A549 (cell line): ENCODE measurements around the gene ZNF280B.

Source experiments
- CTCF ChIP-seq: fragments of >200 bp; sonication (Bioruptor Twin); formaldehyde crosslinking; IDR thresholded peaks from 3 replicates; pipeline ENCODE4 v1.5.1; 2016
- HEYL ChIP-seq: fragments of 250-450 bp; sonication (Bioruptor Pico); IDR thresholded peaks from 2 replicates; pipeline ENCODE4 v1.8.0; 2021; ENCODE audit warnings: mild to moderate bottlenecking, moderate library complexity

GRCh38 chr22:22452211-22452610 is 56.3 kb downstream of the ZNF280B start:
- TF ChIP-seq CTCF = no peak
- no peak for TF ChIP-seq HEYL (CRISPR knock-in tag)
